B cell (primary cell): ENCODE results near the gene BLOC1S1. TPM values are rescaled to one million over a fixed set of nuclear protein-coding genes. Genes with fewer than 3 reads are reported as not detected.

Experiments used
- ATAC-seq: fragments of 200-7000 bp; cut with Tn5 transposase; one replicate; pipeline ENCODE4 v1.10.0; 2021; ENCODE audit warnings: low read depth, mild to moderate bottlenecking, moderate number of reproducible peaks, moderate library complexity
- CTCF ChIA-PET: fragments of 350-600 bp; sonication (Branson Sonifier 250); formaldehyde crosslinking; loops from one replicate; lab custom pipeline; 2021; ENCODE audit warnings: antibody characterized with exemption, inconsistent platforms; lab: Charles Lee
- POLR2A ChIA-PET: fragments of 350-600 bp; sonication (Branson Sonifier 250); formaldehyde crosslinking; loops from one replicate; lab custom pipeline; 2021; ENCODE audit warnings: antibody characterized with exemption; lab: Charles Lee
- DNase-seq: peaks from one replicate; pipeline ENCODE4 v3.0.0; 2013
- H2AFZ ChIP-seq: 2 replicates; pipeline ENCODE4 v1.6.1; 2012; ENCODE audit warnings: mild to moderate bottlenecking, low read depth, low read length; ENCODE audit not compliant: insufficient read depth, poor library complexity, severe bottlenecking
- H3K27ac ChIP-seq, 2 donors: 1 replicate in 1 of 2; 2 replicates in 1 of 2; pipeline ENCODE4 v1.5.1; 2012 to 2013; ENCODE audit warnings: low read length in 2 of 2, mild to moderate bottlenecking in 2 of 2, moderate library complexity in 1 of 2
- H3K27me3 ChIP-seq, 4 experiments: fragments of 200-600 bp in 1 of 4; sonication (generic) in 1 of 4; replicated peaks in 1 of 4; 1 replicate in 2 of 4; 2 replicates in 2 of 4; pipeline versions ENCODE4 v1.6.1 to v1.7.0; 2013 to 2016; ENCODE audit warnings: low read length in 3 of 4, mild to moderate bottlenecking in 2 of 4, mixed read lengths in 1 of 4, moderate library complexity in 1 of 4; ENCODE audit not compliant: insufficient read depth in 4 of 4, control insufficient read depth in 3 of 4; ENCODE audit errors: control extremely low read depth in 1 of 4
- H3K36me3 ChIP-seq, 2 experiments: replicated peaks in 1 of 2; 1 replicate in 1 of 2; 2 replicates in 1 of 2; pipeline versions ENCODE4 v1.6.1 to v1.7.1; 2013; ENCODE audit warnings: low read length in 1 of 2; ENCODE audit not compliant: insufficient read depth in 2 of 2, control insufficient read depth in 1 of 2; ENCODE audit errors: control extremely low read depth in 1 of 2, extremely low read depth in 1 of 2
- H3K4me1 ChIP-seq, 2 donors: fragments of 200-600 bp in 1 of 2; sonication (generic) in 1 of 2; 1 replicate in 1 of 2; 2 replicates in 1 of 2; pipeline versions ENCODE4 v1.5.1 to v1.6.1; 2013 to 2017; ENCODE audit warnings: low read length in 2 of 2; ENCODE audit not compliant: control insufficient read depth in 2 of 2, insufficient read depth in 2 of 2
- H3K4me2 ChIP-seq: replicated peaks from 2 replicates; pipeline ENCODE3; 2012; ENCODE audit warnings: mild to moderate bottlenecking, low read depth, low read length; ENCODE audit not compliant: poor library complexity, severe bottlenecking
- H3K4me3 ChIP-seq, 5 experiments: fragments of 200-600 bp in 1 of 5; sonication (generic) in 1 of 5; 1 replicate in 3 of 5; 2 replicates in 2 of 5; pipeline versions ENCODE4 v1.5.1 to v1.7.0; 2011 to 2016; ENCODE audit warnings: low read length in 4 of 5, mild to moderate bottlenecking in 4 of 5, low read depth in 2 of 5, control low read depth in 1 of 5, moderate library complexity in 1 of 5; ENCODE audit not compliant: insufficient read depth in 1 of 5; ENCODE audit errors: control extremely low read depth in 1 of 5, extremely low read depth in 1 of 5
- H3K79me2 ChIP-seq: fragments of 200-600 bp; sonication (generic); one replicate; pipeline ENCODE4 v1.6.0; 2016; ENCODE audit warnings: low read length; ENCODE audit not compliant: control insufficient read depth, insufficient read depth
- H3K9ac ChIP-seq: fragments of 200-600 bp; sonication (generic); 2 replicates; pipeline ENCODE4 v1.6.1; 2017; ENCODE audit warnings: mild to moderate bottlenecking, low read length, moderate library complexity
- H3K9me3 ChIP-seq, 3 donors: one replicate each; pipeline versions ENCODE4 v1.6.1 to v1.7.1; 2013; ENCODE audit warnings: low read length in 2 of 3; ENCODE audit not compliant: control insufficient read depth in 2 of 3, insufficient read depth in 1 of 3; ENCODE audit errors: control extremely low read depth in 1 of 3
- H4K20me1 ChIP-seq: 2 replicates; pipeline ENCODE4 v1.6.0; 2012; ENCODE audit warnings: mild to moderate bottlenecking, low read length; ENCODE audit not compliant: insufficient read depth, control insufficient read depth, poor library complexity, severe bottlenecking
- H3K27ac Mint-ChIP-seq: one replicate; pipeline ENCODE4 v1.8.0; 2021; ENCODE audit warnings: mixed read lengths
- H3K27me3 Mint-ChIP-seq: one replicate; pipeline ENCODE4 v1.8.0; 2021; ENCODE audit warnings: mixed read lengths
- H3K4me1 Mint-ChIP-seq: one replicate; pipeline ENCODE4 v1.8.0; 2021; ENCODE audit warnings: mixed read lengths
- H3K4me3 Mint-ChIP-seq: one replicate; pipeline ENCODE4 v1.8.0; 2021; ENCODE audit warnings: mixed read lengths
- H3K9me3 Mint-ChIP-seq: one replicate; pipeline ENCODE4 v1.8.0; 2022; ENCODE audit warnings: mixed read lengths; ENCODE audit not compliant: insufficient read depth
- CTCF ChIP-seq: fragments of 200-600 bp; IDR thresholded peaks from one replicate; pipeline ENCODE4 v1.8.0; 2022; ENCODE audit warnings: antibody characterized with exemption, mild to moderate bottlenecking
- EZH2 ChIP-seq: IDR thresholded peaks from 2 replicates; pipeline ENCODE4 v1.6.1; 2012; ENCODE audit warnings: borderline replicate concordance, low read depth, mild to moderate bottlenecking, moderate library complexity, low read length; ENCODE audit not compliant: insufficient read depth, poor library complexity, severe bottlenecking
- WGBS: methylation state at CpG from one replicate; pipeline ENCODE4 v1.1.5; 2013; ENCODE audit warnings: missing lambda C conversion rate; ENCODE audit not compliant: insufficient coverage; 5-methylcytosine and 5-hydroxymethylcytosine counted together
- intact Hi-C: fragments of 100-400 bp; cut with micrococcal nuclease; formaldehyde crosslinking; loops from one replicate; pipeline ENCODE4 v1.10.0; 2022
- polyA plus RNA-seq: library from polyadenylated mRNA; depleted of rRNA; stranded (reverse); fragments of >200 nt; gene quantifications from 2 replicates; pipeline ENCODE4 v1.2.3, GENCODE V29; 2012
- total RNA-seq, 2 donors: library from RNA; stranded (reverse); fragments of 120-200 nt in 1 of 2; gene quantifications; 1 replicate in 1 of 2; 2 replicates in 1 of 2; pipeline versions ENCODE4 v1.2.3 to v1.2.4, GENCODE V29; 2013 to 2022

Gene BLOC1S1
- total and polyA plus RNA-seq, 2 donors (not counting 1 experiment from before 2014, with no cell fraction given): 71.1 to 229 TPM

GRCh38 chr12:55704824-55705718 lies 10.8 kb upstream of the BLOC1S1 start:
- Histone ChIP-seq H3K4me2 (no peak overlapping the region), H3K9me3 (no peaks in the 10 kb centered on the region), H2AFZ (no peak overlapping the region), H4K20me1 (no peaks in the 10 kb centered on the region), H3K27me3 (peaks cover 0 to 20% (median 7%) of the 10 kb centered on the region in 4 experiments), H3K9ac (no peak overlapping the region), H3K36me3 (no peaks in the 10 kb centered on the region), H3K27ac (no peak overlapping the region), H3K4me3 (no peak overlapping the region), H3K79me2 (no peaks in the 10 kb centered on the region), H3K4me1 (peaks cover 19 to 21% of the 10 kb centered on the region in 2 donors)
- intact Hi-C loops: loop anchor here (5.0 kb wide), 1 partner anchor 33 kb away; no protein-coding TSS in a partner anchor
- H3K27me3 Mint-ChIP-seq: peaks cover 18% of the 10 kb centered on the region
- H3K4me1 Mint-ChIP-seq: peaks cover 27% of the 10 kb centered on the region
- DNase-seq: no peak
- ATAC-seq: no peak
- TF ChIP-seq CTCF (no peak), EZH2 (no peak)
- no peaks in the 10 kb centered on the region for H3K9me3 Mint-ChIP-seq
- POLR2A ChIA-PET: interaction anchor here (1.0 kb wide), 1 partner anchor 11 kb away, joined by 3 read pairs; the partner anchor contains the start of gene BLOC1S1
- H3K27ac Mint-ChIP-seq: no peak overlapping the region
- no peak overlapping the region for H3K4me3 Mint-ChIP-seq
- WGBS: 87% methylated on average over 3 of the region's 9 CpGs
- CTCF ChIA-PET: interaction anchor here (0.7 to 2.8 kb wide), 8 partner anchors 9 to 278 kb away, joined by 3 to 15 read pairs (median 4); no protein-coding TSS in a partner anchor
